HG03575 (cell line): ENCODE measurements around the gene MAGI1.
"Not testable (repeated sequence)": the region's sequence is repeated elsewhere in the genome, so short reads cannot be mapped to it uniquely, and the experiment has no call there.

Experiments used
- ATAC-seq: cut with Tn5 transposase; IDR thresholded peaks from one replicate; pipeline ENCODE4 v1.9.1; 2021; ENCODE audit not compliant: unreplicated experiment, insufficient number of reproducible peaks, low FRiP score; ENCODE audit errors: extremely low read depth

MAGI1 gene

GRCh38 chr3:65871305-65872141, 167.2 kb downstream of the MAGI1 start:
- no peak for ATAC-seq

- no peak for ATAC-seq
These were observed 168.9 kb downstream of the MAGI1 start for GRCh38 chr3:65869798-65870197.

GRCh38 chr3:65867463-65868210, 171.1 kb downstream of the MAGI1 start:
- ATAC-seq: no peak

- no peak for ATAC-seq
These were observed 174.3 kb downstream of the MAGI1 start for GRCh38 chr3:65864357-65864904.

- no peak for ATAC-seq
These were observed 177.0 kb downstream of the MAGI1 start for GRCh38 chr3:65861718-65862117.

GRCh38 chr3:65859612-65860011, 179.1 kb downstream of the MAGI1 start:
- not testable (repeated sequence) for ATAC-seq

GRCh38 chr3:65858749-65859148, 180.0 kb downstream of the MAGI1 start:
- no peak for ATAC-seq

- no peak for ATAC-seq
These were observed 181.4 kb downstream of the MAGI1 start for GRCh38 chr3:65857327-65857726.

GRCh38 chr3:65856907-65857306, 181.8 kb downstream of the MAGI1 start:
- ATAC-seq: no peak

- no peak for ATAC-seq
These were observed 183.2 kb downstream of the MAGI1 start for GRCh38 chr3:65855370-65856100.

GRCh38 chr3:65854606-65855304, 184.0 kb downstream of the MAGI1 start:
- ATAC-seq: no peak

GRCh38 chr3:65851827-65852226, 186.9 kb downstream of the MAGI1 start:
- ATAC-seq: no peak

GRCh38 chr3:65850261-65850660, 188.5 kb downstream of the MAGI1 start:
- no peak for ATAC-seq

GRCh38 chr3:65848024-65848423, 190.7 kb downstream of the MAGI1 start:
- ATAC-seq: no peak

GRCh38 chr3:65846936-65847335, 191.8 kb downstream of the MAGI1 start:
- ATAC-seq: no peak

GRCh38 chr3:65844370-65844769, 194.3 kb downstream of the MAGI1 start:
- ATAC-seq: no peak

- no peak for ATAC-seq
These were observed 195.0 kb downstream of the MAGI1 start for GRCh38 chr3:65843732-65844131.

- no peak for ATAC-seq
These were observed 201.1 kb downstream of the MAGI1 start for GRCh38 chr3:65837604-65838003.

GRCh38 chr3:65836047-65836446, 202.7 kb downstream of the MAGI1 start:
- ATAC-seq: no peak
